DMS79 treated with DMSO at 0.1 percent for 48 hours (cell line): ENCODE measurements around the gene C2CD4C.
"Not testable (repeated sequence)": the region's sequence is repeated elsewhere in the genome, so short reads cannot be mapped to it uniquely, and the experiment has no call there.

Experiments
- DNase-seq: peaks from one replicate; lab custom pipeline; 2025; lab: John Stamatoyannopoulos, UW

The C2CD4C gene

GRCh38 chr19:380618-381219 lies 28.2 kb downstream of the C2CD4C start:
- not testable (repeated sequence) for DNase-seq

- no peak for DNase-seq
These were observed 29.2 kb downstream of the C2CD4C start for GRCh38 chr19:379796-380195.

GRCh38 chr19:378706-379105 lies 30.2 kb downstream of the C2CD4C start:
- no peak for DNase-seq

GRCh38 chr19:377801-378581 lies 31.0 kb downstream of the C2CD4C start:
- DNase-seq: no peak

- DNase-seq: no peak
These were observed 32.9 kb downstream of the C2CD4C start for GRCh38 chr19:376111-376470.

- no peak for DNase-seq
These were observed 33.4 kb downstream of the C2CD4C start for GRCh38 chr19:375395-376110.

GRCh38 chr19:374886-375235 lies 34.1 kb downstream of the C2CD4C start:
- DNase-seq: no peak

- peak; percentile 18 for DNase-seq
These were observed 34.6 kb downstream of the C2CD4C start for GRCh38 chr19:374183-374885.

GRCh38 chr19:373391-374182 lies 35.4 kb downstream of the C2CD4C start:
- DNase-seq: no peak

GRCh38 chr19:372306-372890 lies 36.5 kb downstream of the C2CD4C start:
- peak; percentile 21 for DNase-seq

GRCh38 chr19:371501-372168 lies 37.3 kb downstream of the C2CD4C start:
- DNase-seq: peak; percentile 53

- no peak for DNase-seq
These were observed 38.2 kb downstream of the C2CD4C start for GRCh38 chr19:370641-371330.

- no peak for DNase-seq
These were observed 39.1 kb downstream of the C2CD4C start for GRCh38 chr19:369876-370275.

GRCh38 chr19:369256-369655 lies 39.7 kb downstream of the C2CD4C start:
- no peak for DNase-seq

- DNase-seq: no peak
These were observed 40.3 kb downstream of the C2CD4C start for GRCh38 chr19:368630-369024.

GRCh38 chr19:367963-368629 lies 40.9 kb downstream of the C2CD4C start:
- DNase-seq: no peak

- DNase-seq: no peak
These were observed 41.4 kb downstream of the C2CD4C start for GRCh38 chr19:367561-367960.

- no peak for DNase-seq
These were observed 42.0 kb downstream of the C2CD4C start for GRCh38 chr19:366951-367350.

GRCh38 chr19:366205-366783 lies 42.7 kb downstream of the C2CD4C start:
- DNase-seq: no peak
